NB4 (cell line): ENCODE results near the gene C10orf62.

Experiments
- MAX ChIP-seq: IDR thresholded peaks from 2 replicates; pipeline ENCODE4 v1.6.1; 2011; ENCODE audit warnings: low read depth, low read length
- MYC ChIP-seq: IDR thresholded peaks from 2 replicates; pipeline ENCODE4 v1.6.1; 2011; ENCODE audit warnings: low read depth, low read length
- POLR2A ChIP-seq: IDR thresholded peaks from 2 replicates; pipeline ENCODE4 v1.6.1; 2011; ENCODE audit warnings: mild to moderate bottlenecking; ENCODE audit not compliant: insufficient read length; ENCODE audit errors: extremely low read depth
- TF ChIP-seq, protein P1 (sequence below): IDR thresholded peaks from one replicate; pipeline ENCODE4 v1.5.1; 2012; ENCODE audit warnings: low read depth, low read length

DNA sequence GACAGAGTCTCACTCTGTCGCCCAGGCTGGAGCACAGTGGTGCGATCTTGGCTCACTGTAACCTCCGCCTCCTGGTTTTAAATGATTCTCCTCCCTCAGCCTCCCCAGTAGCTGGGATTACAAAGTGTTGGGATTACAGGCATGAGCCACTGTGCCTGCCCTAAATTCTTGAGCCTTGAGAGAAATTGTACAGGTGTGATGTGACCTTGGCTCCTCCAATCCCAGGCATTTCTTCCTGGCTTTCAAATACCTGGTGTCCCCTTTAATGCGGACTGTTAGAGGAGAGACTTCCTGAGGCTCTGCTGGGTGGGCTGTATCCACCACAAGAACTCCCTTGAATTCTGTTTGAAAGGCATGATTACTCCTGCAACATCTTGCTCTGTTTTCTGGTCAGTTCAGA lies 28.8 kb downstream of the C10orf62 start:
- TF ChIP-seq, protein P1, sequence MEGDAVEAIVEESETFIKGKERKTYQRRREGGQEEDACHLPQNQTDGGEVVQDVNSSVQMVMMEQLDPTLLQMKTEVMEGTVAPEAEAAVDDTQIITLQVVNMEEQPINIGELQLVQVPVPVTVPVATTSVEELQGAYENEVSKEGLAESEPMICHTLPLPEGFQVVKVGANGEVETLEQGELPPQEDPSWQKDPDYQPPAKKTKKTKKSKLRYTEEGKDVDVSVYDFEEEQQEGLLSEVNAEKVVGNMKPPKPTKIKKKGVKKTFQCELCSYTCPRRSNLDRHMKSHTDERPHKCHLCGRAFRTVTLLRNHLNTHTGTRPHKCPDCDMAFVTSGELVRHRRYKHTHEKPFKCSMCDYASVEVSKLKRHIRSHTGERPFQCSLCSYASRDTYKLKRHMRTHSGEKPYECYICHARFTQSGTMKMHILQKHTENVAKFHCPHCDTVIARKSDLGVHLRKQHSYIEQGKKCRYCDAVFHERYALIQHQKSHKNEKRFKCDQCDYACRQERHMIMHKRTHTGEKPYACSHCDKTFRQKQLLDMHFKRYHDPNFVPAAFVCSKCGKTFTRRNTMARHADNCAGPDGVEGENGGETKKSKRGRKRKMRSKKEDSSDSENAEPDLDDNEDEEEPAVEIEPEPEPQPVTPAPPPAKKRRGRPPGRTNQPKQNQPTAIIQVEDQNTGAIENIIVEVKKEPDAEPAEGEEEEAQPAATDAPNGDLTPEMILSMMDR = no peak
- no peak for TF ChIP-seq MAX
- TF ChIP-seq POLR2A = no peak
- no peak for TF ChIP-seq MYC
